OCI-M2 (cell line): ENCODE results near the gene ATP5MG.
"Not testable (repeated sequence)": the region's sequence is repeated elsewhere in the genome, so short reads cannot be mapped to it uniquely, and the experiment has no call there.

Experiments used
- DNase-seq: peaks from one replicate; lab custom pipeline; 2025; ENCODE audit not compliant: unreplicated experiment; lab: John Stamatoyannopoulos, UW

Gene ATP5MG

DNA sequence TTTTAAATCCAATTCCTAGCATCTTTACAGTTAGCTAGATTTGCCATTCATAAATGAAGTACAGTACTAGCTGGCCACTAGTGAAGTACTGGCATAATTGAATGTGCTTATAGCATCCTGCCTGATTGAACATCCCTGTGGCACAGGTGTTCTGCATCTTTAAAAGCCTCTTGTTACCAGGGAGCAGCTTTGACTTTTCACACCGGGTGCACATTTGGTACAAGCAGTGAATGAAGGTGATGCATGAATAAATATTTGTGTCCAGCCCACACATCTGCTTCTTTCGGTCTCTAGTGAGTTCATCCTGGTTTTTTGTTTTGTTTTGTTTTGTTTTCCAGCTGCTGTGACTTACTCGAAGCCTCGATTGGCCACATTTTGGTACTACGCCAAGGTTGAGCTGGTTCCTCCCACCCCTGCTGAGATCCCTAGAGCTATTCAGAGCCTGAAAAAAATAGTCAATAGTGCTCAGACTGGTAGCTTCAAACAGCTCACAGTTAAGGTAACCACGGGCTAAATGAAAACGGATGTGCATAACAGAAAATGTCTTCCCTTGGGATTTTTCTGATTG, 5.3 kb downstream of the ATP5MG start:
- no peak for DNase-seq

DNA sequence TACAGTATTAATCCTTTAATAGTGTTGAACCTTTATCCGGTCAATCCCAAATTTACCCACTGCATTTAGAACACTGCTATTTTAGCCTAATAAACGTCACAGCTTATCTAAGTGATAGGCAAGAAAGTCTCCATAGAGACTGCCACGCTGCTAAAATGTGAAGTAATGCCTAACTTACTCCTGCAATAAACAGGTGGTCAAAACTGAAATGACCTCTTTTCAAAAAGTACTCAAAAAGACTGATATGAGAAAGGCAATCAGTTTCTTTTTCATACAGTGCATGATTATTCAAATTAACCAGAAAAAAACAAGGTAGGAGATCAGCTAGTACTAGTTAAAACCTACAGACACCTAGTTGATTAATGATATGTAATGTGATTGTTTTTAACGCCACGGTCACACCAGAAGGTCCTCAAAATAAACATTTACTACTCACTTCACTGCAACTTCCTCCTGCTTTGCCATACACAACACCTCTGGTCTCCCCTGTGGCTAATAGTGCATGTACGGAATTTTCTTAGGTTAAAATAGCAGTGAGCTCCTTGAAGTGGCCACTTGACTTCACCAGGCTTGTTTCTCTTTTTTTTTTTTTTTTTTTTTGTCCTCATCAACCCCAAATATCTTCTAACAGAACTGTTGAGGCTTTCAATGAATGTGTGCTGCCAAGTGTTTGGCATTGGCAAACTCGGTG, 8.8 kb downstream of the ATP5MG start:
- no peak for DNase-seq

DNA sequence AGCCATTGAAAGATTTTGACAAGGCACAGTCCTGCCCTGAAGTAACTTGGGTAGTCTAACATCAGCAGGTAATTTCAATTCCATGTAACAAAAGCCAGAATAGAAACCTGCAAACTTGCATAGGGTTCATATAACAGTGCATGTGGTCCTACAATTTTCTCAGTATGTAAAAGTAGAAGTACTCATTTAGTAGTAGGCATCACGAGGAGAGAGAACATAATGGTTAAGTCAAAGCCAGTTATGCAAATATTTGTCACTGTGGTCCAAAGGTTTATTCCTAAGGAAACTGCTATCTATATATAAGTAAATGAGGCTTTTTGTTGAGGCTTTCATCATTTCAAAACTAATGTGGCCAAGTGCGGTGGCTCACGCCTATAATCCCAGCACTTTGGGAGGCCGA, 10.1 kb downstream of the ATP5MG start:
- no peak for DNase-seq

DNA sequence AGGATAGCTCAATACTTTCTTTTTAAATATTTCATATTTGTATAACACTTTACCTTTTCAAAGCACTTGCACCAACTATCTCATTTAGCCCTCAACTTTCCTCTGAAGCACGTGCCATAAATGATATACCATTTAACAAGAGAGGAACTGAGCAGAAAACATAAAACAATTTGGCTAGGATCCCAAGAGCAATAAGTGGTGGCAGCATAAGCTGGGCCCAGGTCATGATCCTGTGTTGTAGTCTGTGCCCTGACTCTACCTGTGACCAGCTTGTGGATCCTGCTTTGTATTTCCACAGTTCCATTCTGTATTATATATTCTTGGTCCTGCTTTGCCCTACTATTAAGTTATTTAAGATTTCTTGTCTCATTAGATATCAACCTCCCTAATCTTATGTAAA, 11.5 kb downstream of the ATP5MG start:
- DNase-seq, result no peak

DNA sequence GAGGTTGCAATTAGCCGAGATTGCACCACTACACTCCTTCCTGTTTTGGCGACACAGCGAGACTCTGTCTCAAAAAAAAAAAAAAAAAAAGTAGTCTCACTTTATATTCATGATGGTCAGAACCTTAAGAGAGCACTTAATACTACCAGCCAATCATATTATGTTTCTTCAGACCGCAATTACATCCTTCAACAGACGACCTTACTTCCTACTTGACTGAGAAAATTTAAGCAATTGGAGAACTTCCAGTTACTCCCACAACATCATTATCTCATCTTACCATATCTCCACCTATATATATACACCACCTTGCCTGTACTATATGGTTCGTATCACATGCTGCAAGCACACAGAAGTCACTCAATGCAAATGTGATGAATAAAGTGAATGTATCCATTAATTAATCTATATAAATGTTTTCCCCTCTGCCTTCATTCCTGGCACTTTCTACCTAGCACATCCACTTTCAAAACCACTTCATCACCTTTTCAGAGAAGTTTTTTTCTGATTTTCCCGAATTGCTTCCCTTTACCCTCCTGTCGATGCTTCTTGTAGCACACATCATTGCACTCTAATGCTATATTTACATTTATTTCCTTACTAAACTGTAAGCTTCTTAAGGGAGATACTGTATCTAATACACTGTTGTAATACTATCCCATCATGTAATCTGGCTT, 13.8 kb downstream of the ATP5MG start:
- DNase-seq, result no peak

DNA sequence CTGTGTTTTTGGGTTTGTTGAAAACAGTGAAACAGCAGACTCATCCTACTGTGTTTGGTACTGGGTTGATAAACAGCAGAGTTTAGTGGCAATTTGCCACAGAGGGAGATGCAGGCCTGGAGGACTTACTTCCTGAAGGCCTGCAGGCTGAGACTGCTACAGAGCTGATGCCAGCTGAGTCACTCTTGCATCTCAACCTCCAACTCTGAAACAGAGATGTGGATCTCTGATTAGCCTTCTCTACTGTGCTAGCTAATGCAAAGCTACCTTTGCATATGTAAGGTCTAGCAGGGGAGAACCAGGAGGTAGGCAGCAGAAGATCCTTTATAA, 14.3 kb downstream of the ATP5MG start:
- no peak for DNase-seq

DNA sequence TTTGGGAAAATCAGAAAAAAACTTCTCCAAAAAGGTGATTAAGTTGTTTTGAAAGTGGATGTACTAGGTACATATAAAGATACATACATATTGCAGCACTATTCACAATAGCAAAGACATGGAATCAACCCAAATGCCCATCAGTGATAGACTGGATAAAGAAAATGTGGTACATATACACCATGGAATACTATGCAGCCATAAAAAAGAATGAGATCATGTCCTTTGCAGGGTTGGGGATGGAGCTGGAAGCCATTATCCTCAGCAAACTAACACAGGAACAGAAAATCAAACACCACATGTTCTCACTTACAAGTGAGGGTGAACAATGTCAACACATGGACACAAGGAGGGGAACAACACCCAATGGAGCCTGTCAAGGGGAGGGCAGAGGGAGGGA, 15.5 kb downstream of the ATP5MG start:
- DNase-seq, result not testable (repeated sequence)

DNA sequence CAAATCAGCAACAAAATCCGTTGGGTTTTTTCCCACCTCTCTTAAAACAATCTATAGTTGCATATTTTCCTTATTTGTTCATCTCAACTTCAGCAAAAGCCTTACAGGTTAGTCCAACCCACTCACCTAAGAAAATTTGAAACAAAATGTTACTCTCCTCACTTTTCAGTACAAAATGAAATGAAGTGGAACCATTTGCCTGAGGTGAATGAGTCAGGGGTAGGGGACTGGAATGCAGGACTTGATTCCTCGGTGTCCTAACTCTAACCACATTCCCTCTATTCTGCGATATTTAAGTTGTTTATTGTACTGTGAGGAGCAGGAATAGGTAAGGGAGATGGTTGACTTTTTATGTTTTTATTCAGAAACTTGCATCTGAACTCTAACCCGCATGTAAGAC, 16.4 kb downstream of the ATP5MG start:
- DNase-seq, result no peak

DNA sequence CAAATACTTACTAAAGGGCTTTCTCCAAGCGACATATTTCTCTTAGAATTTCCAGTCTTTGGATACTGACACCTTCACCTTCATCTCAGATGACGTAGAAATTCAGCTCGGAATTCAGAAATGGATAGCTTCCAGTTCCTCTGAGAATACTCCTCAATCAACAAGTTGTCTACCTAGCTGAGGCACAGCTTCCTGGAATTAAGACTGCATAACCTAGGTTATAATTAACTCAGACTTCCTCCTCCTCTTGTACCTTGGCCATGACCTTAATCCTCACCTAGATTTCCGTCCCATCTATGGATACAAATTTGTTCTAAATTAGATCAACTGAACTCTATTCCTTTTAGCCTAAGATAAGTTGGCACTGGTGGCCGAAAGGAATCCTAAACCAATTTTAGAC, 17.4 kb downstream of the ATP5MG start:
- DNase-seq, result no peak

DNA sequence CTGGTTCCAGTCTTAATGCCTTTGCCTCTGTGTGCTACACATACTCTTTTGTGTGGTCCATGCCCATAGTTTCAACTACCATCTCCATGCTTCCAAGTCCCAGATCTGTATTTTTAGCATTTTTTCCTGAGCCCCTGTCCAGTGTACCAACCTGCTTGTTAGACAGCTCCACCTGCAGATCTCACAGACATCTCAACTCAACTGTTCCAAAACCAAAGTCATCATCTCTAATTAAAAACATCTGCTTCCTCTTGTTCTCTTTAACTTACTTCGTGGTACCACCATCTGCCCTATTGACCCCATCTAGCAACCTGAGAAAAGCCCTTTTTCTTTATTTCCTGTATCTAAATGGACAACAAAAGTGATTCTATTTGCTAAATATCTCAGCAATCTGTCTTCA, 26.3 kb downstream of the ATP5MG start:
- DNase-seq, result no peak

DNA sequence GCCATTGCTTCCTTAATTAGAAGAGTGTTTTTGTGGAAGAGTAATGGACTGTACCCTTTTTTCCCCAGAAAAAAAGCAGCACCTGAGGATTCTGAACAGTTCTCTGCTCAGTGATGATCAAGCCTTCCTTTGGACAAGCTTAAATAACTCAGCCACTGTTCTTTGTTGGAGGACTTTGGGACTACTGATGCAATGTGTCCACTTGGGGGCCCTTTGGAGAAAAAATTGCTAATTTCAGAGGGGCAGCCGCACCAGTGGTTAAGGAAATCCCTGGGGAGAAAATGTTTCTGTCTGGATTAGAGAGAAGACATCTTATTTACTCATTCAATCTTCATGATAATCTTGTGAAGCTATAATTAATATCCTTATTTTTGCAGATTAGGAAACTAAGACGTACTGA, 29.6 kb downstream of the ATP5MG start:
- no peak for DNase-seq

DNA sequence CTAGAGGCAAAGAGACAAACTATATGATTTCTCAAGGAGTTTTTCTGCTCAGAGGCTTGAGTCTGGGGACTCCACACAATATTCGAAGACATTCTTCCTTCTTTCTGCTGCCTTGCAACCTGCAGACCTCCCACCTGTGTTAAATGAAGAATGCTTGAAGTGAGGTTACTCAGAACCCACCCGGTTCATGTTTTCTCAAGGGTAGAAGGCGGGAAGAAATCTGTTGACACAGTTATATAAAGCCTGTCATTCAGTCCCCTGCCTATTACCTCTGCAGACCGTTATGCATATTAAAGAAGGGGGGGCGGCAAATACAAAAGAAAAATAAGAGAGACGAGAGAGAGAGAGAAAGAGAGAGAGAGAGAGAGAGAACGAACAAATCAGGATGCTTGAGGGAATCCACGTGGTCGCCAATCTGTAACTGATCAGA, 32.7 kb downstream of the ATP5MG start:
- DNase-seq, result no peak

DNA sequence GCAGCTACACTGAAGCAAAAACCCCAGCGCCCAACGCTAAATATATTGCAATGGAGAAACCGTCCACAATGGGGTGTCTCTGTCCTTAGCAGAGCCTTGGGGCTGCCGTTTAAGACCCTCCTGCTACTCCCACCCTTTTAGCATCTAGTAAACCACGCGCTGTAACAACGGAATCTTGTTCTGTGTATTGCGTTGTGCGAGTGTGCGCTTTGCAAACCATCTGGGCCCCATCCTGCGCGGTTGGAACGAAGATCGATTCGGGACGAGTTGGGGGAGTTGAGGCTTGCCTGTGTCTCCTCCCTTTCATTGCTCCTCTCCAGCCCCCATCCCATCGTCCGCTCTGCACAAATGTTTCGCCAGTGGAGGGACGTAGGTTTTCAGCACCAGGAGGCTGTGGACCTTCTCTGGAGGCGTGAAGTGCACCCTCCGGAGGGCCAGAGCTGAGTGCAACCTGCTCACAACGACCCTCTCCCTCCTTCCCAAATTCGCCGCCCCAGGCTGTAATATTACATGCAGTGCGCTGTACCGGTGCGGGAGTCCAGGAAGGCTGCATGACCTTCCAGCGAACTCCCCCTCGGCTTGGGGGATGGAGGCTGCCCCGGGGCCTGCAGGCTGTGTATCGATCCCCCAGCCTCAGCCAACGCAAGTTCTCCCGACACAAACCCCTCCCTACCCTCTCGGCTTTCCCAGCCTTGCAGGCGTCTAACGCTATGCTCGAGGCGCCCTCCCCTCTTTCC, 33.3 kb downstream of the ATP5MG start:
- DNase-seq, result no peak

DNA sequence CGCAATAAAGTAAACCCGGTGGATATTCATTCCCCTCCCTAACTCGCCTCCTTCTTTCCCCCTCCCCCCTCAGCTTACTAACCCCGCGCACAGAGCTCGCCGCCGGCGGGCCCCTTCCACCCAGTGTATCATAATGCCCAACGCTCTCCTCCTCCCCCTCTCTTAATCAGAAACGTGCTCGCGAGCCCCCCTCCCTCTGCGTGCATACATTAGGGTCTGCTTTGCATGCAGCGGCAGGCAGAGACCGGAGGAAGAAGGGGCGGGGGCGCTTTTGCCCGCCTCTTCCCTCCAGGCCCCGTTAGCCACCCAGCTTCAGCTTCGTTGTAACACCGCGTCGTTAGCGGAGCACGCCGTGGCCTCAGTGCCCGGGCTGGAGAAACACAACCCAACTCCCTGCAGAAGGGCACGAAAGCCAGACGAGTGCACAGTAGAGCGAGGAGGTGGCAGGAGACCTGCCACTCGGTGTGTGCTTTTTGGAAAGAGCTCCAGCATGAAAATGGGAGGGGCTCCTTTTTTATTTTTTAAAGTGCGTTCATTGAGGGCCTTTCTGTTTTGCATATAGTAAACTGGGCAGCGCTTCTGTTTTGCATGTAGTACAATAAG, 34.0 kb downstream of the ATP5MG start:
- DNase-seq, result no peak

DNA sequence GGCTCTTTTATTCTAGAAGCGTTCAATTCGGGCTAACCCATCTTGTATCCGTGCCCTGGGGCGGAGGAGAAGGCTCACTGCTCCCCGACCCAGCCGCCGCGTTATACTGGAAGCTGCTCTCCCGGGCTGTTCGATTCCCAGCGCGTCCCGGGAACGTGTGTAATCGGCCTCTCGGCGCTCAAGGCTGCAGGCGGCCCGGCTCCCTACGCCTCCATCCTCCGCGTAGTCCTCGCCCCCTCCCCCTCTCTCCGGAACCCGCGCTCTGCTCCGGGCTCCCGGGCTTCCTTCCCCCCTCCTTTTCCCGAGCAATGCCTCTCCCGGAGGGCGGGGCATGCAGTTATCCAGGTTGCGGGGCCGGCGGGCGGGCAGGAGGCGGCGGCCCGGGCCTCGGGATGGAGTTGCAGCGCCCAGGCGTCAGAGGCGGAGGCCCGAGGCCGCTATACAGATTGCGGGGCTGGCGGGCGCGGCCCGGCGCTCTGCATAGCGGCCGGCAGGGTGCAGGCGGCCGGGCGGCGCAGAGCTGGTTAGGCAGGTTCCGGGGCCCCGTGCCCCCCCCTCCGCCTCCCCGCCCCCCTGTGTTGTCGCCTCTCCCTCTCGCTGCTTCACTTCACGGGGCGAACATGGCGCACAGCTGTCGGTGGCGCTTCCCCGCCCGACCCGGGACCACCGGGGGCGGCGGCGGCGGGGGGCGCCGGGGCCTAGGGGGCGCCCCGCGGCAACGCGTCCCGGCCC, 34.7 kb downstream of the ATP5MG start, which contains the start of gene KMT2A:
Gene KMT2A, plus strand, starts transcription at position 600 of the 732 bp plus-strand sequence. Its CDS starts 21 bp downstream, at position 621.
- peak; percentile 31 for DNase-seq

DNA sequence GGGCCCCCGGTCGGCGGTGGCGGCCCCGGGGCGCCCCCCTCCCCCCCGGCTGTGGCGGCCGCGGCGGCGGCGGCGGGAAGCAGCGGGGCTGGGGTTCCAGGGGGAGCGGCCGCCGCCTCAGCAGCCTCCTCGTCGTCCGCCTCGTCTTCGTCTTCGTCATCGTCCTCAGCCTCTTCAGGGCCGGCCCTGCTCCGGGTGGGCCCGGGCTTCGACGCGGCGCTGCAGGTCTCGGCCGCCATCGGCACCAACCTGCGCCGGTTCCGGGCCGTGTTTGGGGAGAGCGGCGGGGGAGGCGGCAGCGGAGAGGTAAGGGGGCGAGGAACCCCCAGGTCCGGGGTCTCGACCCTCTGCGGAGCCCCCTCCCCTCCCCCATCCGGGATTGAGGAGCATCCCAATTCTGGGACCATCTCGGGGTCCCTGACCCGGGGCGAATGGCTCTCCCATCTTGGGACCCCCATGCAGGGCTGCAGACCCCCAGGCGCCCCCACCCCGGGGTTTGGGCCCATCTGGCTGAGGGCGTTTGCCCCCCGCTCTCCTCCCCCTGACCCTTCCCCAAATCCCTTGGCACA, 35.3 kb downstream of the ATP5MG start:
- no peak for DNase-seq

DNA sequence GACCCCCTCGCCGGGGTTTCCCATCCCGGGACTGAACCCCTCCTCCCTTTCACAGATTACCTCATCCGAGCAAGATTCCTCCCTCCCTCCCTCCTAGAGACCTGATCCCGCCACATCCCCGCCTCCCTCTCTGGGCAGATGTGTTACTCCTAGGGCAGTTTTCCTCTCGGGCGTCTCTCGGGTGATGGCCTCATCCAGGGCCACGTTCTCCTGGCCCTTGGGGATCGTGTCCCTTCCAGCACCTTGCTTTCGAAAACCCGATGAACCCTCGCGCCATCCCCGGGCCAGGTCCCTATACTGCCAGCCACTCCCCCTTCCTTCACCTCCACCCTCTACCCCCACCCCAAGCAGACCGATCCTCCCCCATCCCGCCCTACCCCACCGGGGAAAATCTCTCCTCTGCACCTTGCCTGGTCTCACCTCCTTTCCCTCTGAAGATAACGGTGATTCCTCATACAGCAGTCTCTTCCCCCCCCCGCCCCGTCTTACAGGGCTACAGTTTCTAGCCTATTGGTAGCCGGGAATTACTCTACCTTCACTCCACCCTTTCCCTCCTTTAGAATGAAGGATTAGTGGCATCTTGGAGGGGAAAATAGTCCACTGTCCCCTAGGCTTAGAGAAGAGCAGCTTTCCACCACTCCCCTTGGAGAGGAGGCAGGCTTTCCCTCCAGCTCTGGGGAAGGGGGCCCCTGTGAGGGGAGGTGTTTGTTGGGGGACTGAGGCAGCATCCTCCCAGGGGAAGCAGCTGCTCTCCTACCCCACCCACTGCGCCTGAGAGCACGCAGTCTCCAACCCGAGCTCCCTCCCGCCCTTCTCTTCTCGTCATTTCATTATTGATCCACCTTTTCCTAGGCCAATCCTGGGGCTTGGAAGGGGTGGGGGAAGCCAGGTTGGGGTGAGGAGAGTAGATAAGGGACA, 36.1 kb downstream of the ATP5MG start:
- no peak for DNase-seq

DNA sequence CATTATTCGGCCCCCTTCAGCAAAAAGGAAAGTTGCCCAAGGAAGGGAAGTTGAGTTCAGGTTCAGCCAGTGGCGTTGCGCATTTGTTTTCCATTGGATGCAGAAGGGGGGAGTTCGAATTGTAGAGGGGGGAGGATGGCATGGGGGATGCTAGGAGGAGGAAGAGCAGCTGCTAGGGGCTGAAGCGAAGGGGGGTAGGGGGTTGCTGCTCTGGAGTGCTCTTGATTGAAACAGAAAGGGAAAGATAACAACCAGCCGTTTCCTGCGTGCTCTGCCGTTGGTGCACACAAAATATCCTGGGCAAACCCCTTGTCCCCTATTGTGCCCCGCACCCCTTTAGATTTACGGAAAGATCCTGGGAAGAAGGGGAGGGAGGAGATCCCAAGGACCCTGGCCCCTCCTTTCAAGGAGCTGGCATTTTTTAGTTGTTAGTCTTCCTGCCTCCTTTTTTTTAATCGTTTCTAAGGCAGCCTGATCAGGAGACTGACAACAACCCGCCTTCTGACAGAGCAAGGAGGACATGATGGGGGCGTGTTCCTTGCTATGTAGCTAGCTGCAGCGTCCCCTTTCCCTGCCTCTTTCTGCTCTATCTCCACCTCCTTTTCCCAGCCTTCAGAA, 37.0 kb downstream of the ATP5MG start:
- no peak for DNase-seq

DNA sequence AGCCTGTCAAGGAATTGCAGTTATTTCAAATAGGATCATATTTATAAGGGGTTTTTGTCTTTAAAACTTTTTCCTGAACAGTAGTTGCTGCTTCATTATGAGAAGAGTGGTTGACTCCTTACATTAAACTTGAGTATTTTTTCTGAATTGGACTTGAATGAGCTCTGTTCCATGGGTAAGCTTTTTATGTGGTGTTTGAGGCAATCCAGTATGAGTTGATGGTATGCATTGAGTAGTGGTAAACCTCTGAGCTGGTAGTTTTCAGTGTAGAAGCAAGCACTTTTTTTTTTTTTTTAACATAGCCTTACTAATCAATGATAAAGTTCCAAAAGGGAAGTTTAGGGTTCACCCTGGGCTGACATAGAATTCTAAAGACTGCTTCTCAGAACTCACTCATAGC, 38.2 kb downstream of the ATP5MG start:
- DNase-seq, result no peak
